MM.1S (cell line): ENCODE measurements around the gene PLD1.

Source experiments
- CTCF ChIP-seq: fragments of 300-600 bp; sonication (generic); IDR thresholded peaks from 2 replicates; pipeline ENCODE4 v1.5.1; 2016; ENCODE audit warnings: antibody characterized with exemption, low read length, mixed read lengths
- EZH2 ChIP-seq: fragments of 300-600 bp; sonication (generic); optimal IDR thresholded peaks from 2 replicates; pipeline ENCODE3; 2017; ENCODE audit warnings: low read depth, mild to moderate bottlenecking, antibody characterized with exemption, low read length, mixed read lengths
- EZH2phosphoT487 ChIP-seq: fragments of 300-600 bp; sonication (generic); IDR thresholded peaks from 2 replicates; pipeline ENCODE4 v1.6.1; 2018; ENCODE audit warnings: antibody characterized with exemption, low read length

- TF ChIP-seq EZH2phosphoT487 (no peak), CTCF (no peak), EZH2 (no peak)
Measured at GRCh38 chr3:171733561-171733960, 76.7 kb downstream of the PLD1 start.
